ENCODE measurements around the gene PGPEP1. TPM values are rescaled to one million over a fixed set of nuclear protein-coding genes. Genes with fewer than 3 reads are reported as not detected.

Gene PGPEP1
- total RNA-seq, 4 donors from 2014 or later: 23.5 to 44.0 (median 27.9) TPM

GRCh38 chr19:18339723-18340122, 675 bp upstream of the PGPEP1 start:
- H3K4me3 ChIP-seq (replicated peaks in 1 of 3): peak overlapping the region in 1 of 3 donors; percentile 97
- TF ChIP-seq CTCF (IDR thresholded peaks at IDR 0.05) (no peak), POLR2A (IDR thresholded peaks at IDR 0.05) (no peak)
- 57 to 59% methylated on average over 5 to 6 of the region's 6 CpGs for WGBS, 2 donors
- H3K27me3 ChIP-seq: no peaks in the 10 kb centered on the region
- DNase-seq: no peak
- no peaks in the 10 kb centered on the region for H3K36me3 ChIP-seq
- peaks cover 4 to 12% of the 10 kb centered on the region in 2 donors for H3K4me1 ChIP-seq
- intact Hi-C loops (cut with DNase I): no loop called here
- no peaks in the 10 kb centered on the region for H3K9me3 ChIP-seq
- H3K27ac ChIP-seq: peak overlapping the region in 1 of 3 donors; percentile 55

- Histone ChIP-seq H3K4me1 (peaks cover 4 to 12% of the 10 kb centered on the region in 2 donors), H3K36me3 (no peaks in the 10 kb centered on the region), H3K27ac (peak overlapping the region; percentile 49 to 68 (median 55)), H3K9me3 (no peaks in the 10 kb centered on the region), H3K4me3 (replicated peaks in 1 of 3) (peak overlapping the region; percentile 53 to 97 (median 75)), H3K27me3 (no peaks in the 10 kb centered on the region)
- peak; percentile 56 to 65 for DNase-seq
- WGBS, 2 donors: 0 to 2% methylated on average over 1 to 16 of the region's 18 CpGs
- intact Hi-C loops (cut with DNase I): no loop called here
- TF ChIP-seq CTCF (IDR thresholded peaks at IDR 0.05) (no peak), POLR2A (IDR thresholded peaks at IDR 0.05) (peak in 1 of 2 donors; percentile 37)
These were observed 831 bp downstream of the PGPEP1 start for GRCh38 chr19:18340990-18341868.

- peaks cover 4 to 12% of the 10 kb centered on the region in 2 donors for H3K4me1 ChIP-seq
- DNase-seq: no peak
- no peaks in the 10 kb centered on the region for H3K27me3 ChIP-seq
- H3K27ac ChIP-seq: no peak overlapping the region
- H3K9me3 ChIP-seq: no peaks in the 10 kb centered on the region
- WGBS, 2 donors: 87 to 88% methylated on average over 8 of the region's 8 CpGs
- intact Hi-C loops (cut with DNase I): no loop called here
- no peak overlapping the region for H3K4me3 ChIP-seq (replicated peaks in 1 of 3)
- TF ChIP-seq POLR2A (IDR thresholded peaks at IDR 0.05): no peak
- TF ChIP-seq CTCF (IDR thresholded peaks at IDR 0.05): no peak
- H3K36me3 ChIP-seq: no peaks in the 10 kb centered on the region
These were observed 1.8 kb downstream of the PGPEP1 start for GRCh38 chr19:18342090-18342632.

- Histone ChIP-seq H3K4me1 (peaks cover 4 to 12% of the 10 kb centered on the region in 2 donors), H3K27me3 (no peaks in the 10 kb centered on the region), H3K4me3 (replicated peaks in 1 of 3) (no peak overlapping the region), H3K36me3 (no peaks in the 10 kb centered on the region), H3K9me3 (no peaks in the 10 kb centered on the region), H3K27ac (no peak overlapping the region)
- no peak for DNase-seq
- 68 to 79% methylated on average over 13 of the region's 13 CpGs for WGBS, 2 donors
- intact Hi-C loops (cut with DNase I): no loop called here
- TF ChIP-seq CTCF (IDR thresholded peaks at IDR 0.05) (no peak), POLR2A (IDR thresholded peaks at IDR 0.05) (no peak)
These were observed 4.2 kb downstream of the PGPEP1 start for GRCh38 chr19:18344582-18344950.

GRCh38 chr19:18345296-18345695, 4.9 kb downstream of the PGPEP1 start:
- intact Hi-C loops (cut with DNase I): no loop called here
- TF ChIP-seq POLR2A (IDR thresholded peaks at IDR 0.05) (no peak), CTCF (IDR thresholded peaks at IDR 0.05) (no peak)
- Histone ChIP-seq H3K4me3 (replicated peaks in 1 of 3) (no peak overlapping the region), H3K9me3 (no peaks in the 10 kb centered on the region), H3K36me3 (no peaks in the 10 kb centered on the region), H3K4me1 (peaks cover 0 to 6% of the 10 kb centered on the region in 2 donors), H3K27ac (no peak overlapping the region), H3K27me3 (no peaks in the 10 kb centered on the region)
- no peak for DNase-seq
- 97% methylated on average over 6 of the region's 6 CpGs for whole genome bisulfite sequencing, 2 donors
